KMS-11 (cell line): ENCODE measurements around the gene TMEM25.

Experiments used
- H2AFZ ChIP-seq: fragments of 200-600 bp; sonication (generic); 2 replicates; pipeline ENCODE4 v1.6.1; 2016; ENCODE audit warnings: antibody characterized with exemption, mixed run types, low read depth
- H3K27ac ChIP-seq: fragments of 200-600 bp; sonication (generic); 2 replicates; pipeline ENCODE4 v1.6.1; 2016; ENCODE audit warnings: mild to moderate bottlenecking, mixed run types
- H3K27me3 ChIP-seq: fragments of 200-600 bp; sonication (generic); 2 replicates; pipeline ENCODE4 v1.6.1; 2017; ENCODE audit warnings: mild to moderate bottlenecking, low read depth, mixed run types, moderate library complexity; ENCODE audit not compliant: insufficient read depth
- H3K36me3 ChIP-seq: fragments of 200-600 bp; sonication (generic); 2 replicates; pipeline ENCODE4 v1.6.1; 2017; ENCODE audit warnings: mild to moderate bottlenecking, mixed run types; ENCODE audit not compliant: insufficient read depth
- H3K4me1 ChIP-seq: fragments of 200-600 bp; sonication (generic); 2 replicates; pipeline ENCODE4 v1.6.1; 2016; ENCODE audit warnings: mild to moderate bottlenecking, low read depth, mixed run types; ENCODE audit not compliant: poor library complexity, severe bottlenecking
- H3K4me2 ChIP-seq: fragments of 200-600 bp; sonication (generic); 2 replicates; pipeline ENCODE4 v1.7.0; 2016; ENCODE audit warnings: mild to moderate bottlenecking, mixed run types
- H3K4me3 ChIP-seq: fragments of 200-600 bp; sonication (generic); IDR thresholded peaks from 2 replicates; pipeline ENCODE4 v1.6.1; 2017; ENCODE audit warnings: low read depth, low read length, mixed read lengths; ENCODE audit not compliant: insufficient read depth
- H3K79me2 ChIP-seq: fragments of 200-600 bp; sonication (generic); 2 replicates; pipeline ENCODE4 v1.6.1; 2016; ENCODE audit warnings: low read depth, mixed run types; ENCODE audit not compliant: insufficient read depth
- H3K9ac ChIP-seq: fragments of 200-600 bp; sonication (generic); 2 replicates; pipeline ENCODE4 v1.6.1; 2016; ENCODE audit warnings: mild to moderate bottlenecking, mixed run types
- H4K20me1 ChIP-seq: fragments of 200-600 bp; sonication (generic); 2 replicates; pipeline ENCODE4 v1.6.1; 2016; ENCODE audit warnings: mild to moderate bottlenecking, mixed run types; ENCODE audit not compliant: insufficient read depth
- TF ChIP-seq, protein P1 (sequence below): fragments of 200-600 bp; sonication (generic); conservative IDR thresholded peaks from 2 replicates; pipeline ENCODE4 v1.6.1; 2017; ENCODE audit warnings: low read depth, mild to moderate bottlenecking, antibody characterized with exemption, low read length, moderate library complexity, mixed read lengths

TMEM25 gene

DNA sequence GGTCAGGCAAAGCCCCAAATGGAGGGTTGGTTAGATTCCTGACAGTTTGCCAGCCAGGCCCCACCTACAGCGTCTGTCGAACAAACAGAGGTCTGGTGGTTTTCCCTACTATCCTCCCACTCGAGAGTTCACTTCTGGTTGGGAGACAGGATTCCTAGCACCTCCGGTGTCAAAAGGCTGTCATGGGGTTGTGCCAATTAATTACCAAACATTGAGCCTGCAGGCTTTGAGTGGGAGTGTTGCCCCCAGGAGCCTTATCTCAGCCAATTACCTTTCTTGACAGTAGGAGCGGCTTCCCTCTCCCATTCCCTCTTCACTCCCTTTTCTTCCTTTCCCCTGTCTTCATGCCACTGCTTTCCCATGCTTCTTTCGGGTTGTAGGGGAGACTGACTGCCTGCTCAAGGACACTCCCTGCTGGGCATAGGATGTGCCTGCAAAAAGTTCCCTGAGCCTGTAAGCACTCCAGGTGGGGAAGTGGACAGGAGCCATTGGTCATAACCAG lies 8.4 kb upstream of the TMEM25 start:
- Histone ChIP-seq H3K36me3 (no peaks in the 10 kb centered on the region), H4K20me1 (no peaks in the 10 kb centered on the region), H3K4me2 (no peak overlapping the region), H3K4me3 (no peak overlapping the region), H2AFZ (no peak overlapping the region), H3K4me1 (no peaks in the 10 kb centered on the region), H3K27ac (no peak overlapping the region), H3K27me3 (no peaks in the 10 kb centered on the region), H3K79me2 (no peaks in the 10 kb centered on the region), H3K9ac (no peak overlapping the region)
- TF ChIP-seq, protein P1, sequence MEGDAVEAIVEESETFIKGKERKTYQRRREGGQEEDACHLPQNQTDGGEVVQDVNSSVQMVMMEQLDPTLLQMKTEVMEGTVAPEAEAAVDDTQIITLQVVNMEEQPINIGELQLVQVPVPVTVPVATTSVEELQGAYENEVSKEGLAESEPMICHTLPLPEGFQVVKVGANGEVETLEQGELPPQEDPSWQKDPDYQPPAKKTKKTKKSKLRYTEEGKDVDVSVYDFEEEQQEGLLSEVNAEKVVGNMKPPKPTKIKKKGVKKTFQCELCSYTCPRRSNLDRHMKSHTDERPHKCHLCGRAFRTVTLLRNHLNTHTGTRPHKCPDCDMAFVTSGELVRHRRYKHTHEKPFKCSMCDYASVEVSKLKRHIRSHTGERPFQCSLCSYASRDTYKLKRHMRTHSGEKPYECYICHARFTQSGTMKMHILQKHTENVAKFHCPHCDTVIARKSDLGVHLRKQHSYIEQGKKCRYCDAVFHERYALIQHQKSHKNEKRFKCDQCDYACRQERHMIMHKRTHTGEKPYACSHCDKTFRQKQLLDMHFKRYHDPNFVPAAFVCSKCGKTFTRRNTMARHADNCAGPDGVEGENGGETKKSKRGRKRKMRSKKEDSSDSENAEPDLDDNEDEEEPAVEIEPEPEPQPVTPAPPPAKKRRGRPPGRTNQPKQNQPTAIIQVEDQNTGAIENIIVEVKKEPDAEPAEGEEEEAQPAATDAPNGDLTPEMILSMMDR: 0 out of 2 replicates have a peak, but pooled peaks have one; percentile 20

DNA sequence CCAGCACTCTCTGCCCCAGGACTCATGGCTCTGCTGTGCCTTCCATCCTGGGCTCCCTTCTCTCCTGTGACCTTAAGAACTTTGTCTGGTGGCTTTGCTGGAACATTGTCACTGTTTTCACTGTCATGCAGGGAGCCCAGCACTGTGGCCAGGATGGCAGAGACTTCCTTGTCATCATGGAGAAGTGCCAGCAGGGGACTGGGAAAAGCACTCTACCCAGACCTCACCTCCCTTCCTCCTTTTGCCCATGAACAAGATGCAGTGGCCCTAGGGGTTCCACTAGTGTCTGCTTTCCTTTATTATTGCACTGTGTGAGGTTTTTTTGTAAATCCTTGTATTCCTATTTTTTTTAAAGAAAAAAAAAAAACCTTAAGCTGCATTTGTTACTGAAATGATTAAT lies 6.6 kb upstream of the TMEM25 start:
- Histone ChIP-seq H4K20me1 (no peaks in the 10 kb centered on the region), H3K27ac (no peak overlapping the region), H3K9ac (no peak overlapping the region), H3K4me1 (peaks cover 5% of the 10 kb centered on the region), H2AFZ (no peak overlapping the region), H3K4me3 (no peak overlapping the region), H3K4me2 (no peak overlapping the region), H3K36me3 (no peaks in the 10 kb centered on the region), H3K27me3 (no peaks in the 10 kb centered on the region), H3K79me2 (no peaks in the 10 kb centered on the region)
- TF ChIP-seq, protein P1: no peak

DNA sequence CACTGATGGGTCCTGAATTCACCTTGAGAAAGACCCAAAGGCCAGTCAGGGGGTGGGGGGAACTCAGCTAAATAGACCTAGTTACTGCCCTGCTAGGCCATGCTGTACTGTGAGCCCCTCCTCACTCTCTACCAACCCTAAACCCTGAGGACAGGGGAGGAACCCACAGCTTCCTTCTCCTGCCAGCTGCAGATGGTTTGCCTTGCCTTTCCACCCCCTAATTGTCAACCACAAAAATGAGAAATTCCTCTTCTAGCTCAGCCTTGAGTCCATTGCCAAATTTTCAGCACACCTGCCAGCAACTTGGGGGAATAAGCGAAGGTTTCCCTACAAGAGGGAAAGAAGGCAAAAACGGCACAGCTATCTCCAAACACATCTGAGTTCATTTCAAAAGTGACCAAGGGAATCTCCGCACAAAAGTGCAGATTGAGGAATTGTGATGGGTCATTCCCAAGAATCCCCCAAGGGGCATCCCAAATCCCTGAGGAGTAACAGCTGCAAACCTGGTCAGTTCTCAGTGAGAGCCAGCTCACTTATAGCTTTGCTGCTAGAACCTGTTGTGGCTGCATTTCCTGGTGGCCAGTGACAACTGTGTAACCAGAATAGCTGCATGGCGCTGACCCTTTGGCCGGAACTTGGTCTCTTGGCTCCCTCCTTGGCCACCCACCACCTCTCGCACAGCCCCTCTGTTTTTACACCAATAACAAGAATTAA lies 6.1 kb upstream of the TMEM25 start:
- H3K79me2 ChIP-seq: no peaks in the 10 kb centered on the region
- no peaks in the 10 kb centered on the region for H3K36me3 ChIP-seq
- no peaks in the 10 kb centered on the region for H4K20me1 ChIP-seq
- H3K27ac ChIP-seq: no peak overlapping the region
- no peak overlapping the region for H3K4me3 ChIP-seq
- H3K4me2 ChIP-seq: no peak overlapping the region
- H3K4me1 ChIP-seq: peaks cover 11% of the 10 kb centered on the region
- no peak overlapping the region for H2AFZ ChIP-seq
- H3K9ac ChIP-seq: no peak overlapping the region
- TF ChIP-seq, protein P1: no peak
- H3K27me3 ChIP-seq: no peaks in the 10 kb centered on the region

DNA sequence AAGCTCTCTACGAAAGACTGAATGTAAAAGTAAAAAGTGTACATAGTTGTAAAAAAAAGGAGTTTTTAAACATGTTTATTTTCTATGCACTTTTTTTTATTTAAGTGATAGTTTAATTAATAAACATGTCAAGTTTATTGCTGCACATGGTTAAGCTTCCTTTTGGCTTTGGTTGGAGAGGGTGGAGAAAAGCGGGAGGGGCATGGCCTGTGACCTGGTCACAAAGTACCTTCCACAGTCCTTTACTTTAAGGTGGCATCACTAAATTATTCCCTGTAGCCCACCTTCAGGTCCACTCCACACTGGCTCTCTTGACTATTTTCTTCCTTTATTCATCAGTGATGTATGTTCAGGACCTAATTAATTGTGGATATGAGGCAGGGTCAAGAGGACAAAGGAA lies 4.3 kb upstream of the TMEM25 start:
- H3K27ac ChIP-seq: no peak overlapping the region
- no peak overlapping the region for H2AFZ ChIP-seq

More for the DNA sequence above, 4.3 kb upstream of the TMEM25 start:
- H3K36me3 ChIP-seq: no peaks in the 10 kb centered on the region
- H3K9ac ChIP-seq: no peak overlapping the region
- no peaks in the 10 kb centered on the region for H4K20me1 ChIP-seq
- TF ChIP-seq, protein P1: no peak
- H3K79me2 ChIP-seq: no peaks in the 10 kb centered on the region
- H3K4me1 ChIP-seq: peaks cover 14% of the 10 kb centered on the region
- no peaks in the 10 kb centered on the region for H3K27me3 ChIP-seq
- no peak overlapping the region for H3K4me3 ChIP-seq
- H3K4me2 ChIP-seq: no peak overlapping the region
